Peyer's patch (tissue), 4 donors: Measurements from ENCODE around the gene NUDT6.

Experiments
- POLR2A ChIP-seq, 2 donors: fragments of 450-650 bp; IDR thresholded peaks; one replicate each; pipeline ENCODE4 v1.5.1; 2017; ENCODE audit warnings: antibody characterized with exemption in 2 of 2, mild to moderate bottlenecking in 2 of 2, moderate library complexity in 2 of 2
- TF ChIP-seq, protein P1 (sequence below), 6 experiments: fragments of 450-650 bp in 4 of 6; fragments of 200-600 bp in 2 of 6; sonication (generic) in 1 of 6; IDR thresholded peaks; one replicate each; pipeline ENCODE4 v1.5.1; 2017 to 2019; ENCODE audit warnings: antibody characterized with exemption in 6 of 6, mild to moderate bottlenecking in 3 of 6, moderate library complexity in 1 of 6

DNA sequence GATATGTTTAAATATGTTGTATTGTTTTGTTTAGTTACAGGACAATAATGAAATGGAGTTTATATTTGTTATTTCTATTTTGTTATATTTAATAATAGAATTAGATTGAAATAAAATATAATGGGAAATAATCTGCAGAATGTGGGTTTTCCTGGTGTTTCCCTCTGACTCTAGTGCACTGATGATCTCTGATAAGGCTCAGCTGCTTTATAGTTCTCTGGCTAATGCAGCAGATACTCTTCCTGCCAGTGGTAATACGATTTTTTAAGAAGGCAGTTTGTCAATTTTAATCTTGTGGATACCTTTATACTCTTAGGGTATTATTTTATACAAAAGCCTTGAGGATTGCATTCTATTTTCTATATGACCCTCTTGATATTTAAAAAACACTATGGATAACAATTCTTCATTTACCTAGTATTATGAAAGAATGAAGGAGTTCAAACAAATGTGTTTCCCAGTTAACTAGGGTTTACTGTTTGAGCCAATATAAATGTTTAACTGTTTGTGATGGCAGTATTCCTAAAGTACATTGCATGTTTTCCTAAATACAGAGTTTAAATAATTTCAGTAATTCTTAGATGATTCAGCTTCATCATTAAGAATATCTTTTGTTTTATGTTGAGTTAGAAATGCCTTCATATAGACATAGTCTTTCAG is 26.9 kb downstream of the NUDT6 start:
- TF ChIP-seq, protein P1, sequence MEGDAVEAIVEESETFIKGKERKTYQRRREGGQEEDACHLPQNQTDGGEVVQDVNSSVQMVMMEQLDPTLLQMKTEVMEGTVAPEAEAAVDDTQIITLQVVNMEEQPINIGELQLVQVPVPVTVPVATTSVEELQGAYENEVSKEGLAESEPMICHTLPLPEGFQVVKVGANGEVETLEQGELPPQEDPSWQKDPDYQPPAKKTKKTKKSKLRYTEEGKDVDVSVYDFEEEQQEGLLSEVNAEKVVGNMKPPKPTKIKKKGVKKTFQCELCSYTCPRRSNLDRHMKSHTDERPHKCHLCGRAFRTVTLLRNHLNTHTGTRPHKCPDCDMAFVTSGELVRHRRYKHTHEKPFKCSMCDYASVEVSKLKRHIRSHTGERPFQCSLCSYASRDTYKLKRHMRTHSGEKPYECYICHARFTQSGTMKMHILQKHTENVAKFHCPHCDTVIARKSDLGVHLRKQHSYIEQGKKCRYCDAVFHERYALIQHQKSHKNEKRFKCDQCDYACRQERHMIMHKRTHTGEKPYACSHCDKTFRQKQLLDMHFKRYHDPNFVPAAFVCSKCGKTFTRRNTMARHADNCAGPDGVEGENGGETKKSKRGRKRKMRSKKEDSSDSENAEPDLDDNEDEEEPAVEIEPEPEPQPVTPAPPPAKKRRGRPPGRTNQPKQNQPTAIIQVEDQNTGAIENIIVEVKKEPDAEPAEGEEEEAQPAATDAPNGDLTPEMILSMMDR (IDR thresholded peaks at IDR 0.05): no peak
- no peak for TF ChIP-seq POLR2A (IDR thresholded peaks at IDR 0.05)
